IPS DF 6.9 (cell line): ENCODE results near the gene RNF114.

Experiments
- DNase-seq: peaks from one replicate; pipeline ENCODE4 v3.0.0-alpha.2; 2013; ENCODE audit warnings: low read depth, low spot score
- H3K27ac ChIP-seq: one replicate; pipeline ENCODE4 v1.5.1; 2013; ENCODE audit warnings: low read length, control low read depth
- H3K27me3 ChIP-seq: 2 replicates; pipeline ENCODE4 v1.6.1; 2013; ENCODE audit warnings: mild to moderate bottlenecking, low read length; ENCODE audit not compliant: control insufficient read depth, insufficient read depth
- H3K36me3 ChIP-seq: 2 replicates; pipeline ENCODE4 v1.6.1; 2013; ENCODE audit warnings: low read length; ENCODE audit not compliant: control insufficient read depth, insufficient read depth
- H3K4me1 ChIP-seq: 2 replicates; pipeline ENCODE4 v1.6.1; 2013; ENCODE audit warnings: low read length; ENCODE audit not compliant: control insufficient read depth, insufficient read depth
- H3K4me3 ChIP-seq: 2 replicates; pipeline ENCODE4 v1.5.1; 2013; ENCODE audit warnings: mild to moderate bottlenecking, low read length
- H3K9me3 ChIP-seq: 2 replicates; pipeline ENCODE4 v1.6.1; 2013; ENCODE audit warnings: low read length, inconsistent platforms; ENCODE audit not compliant: control insufficient read depth, insufficient read depth
- WGBS: extraction: QIAGEN DNeasy Blood & Tissue Kit; methylation state at CpG from one replicate; pipeline ENCODE4 v1.1.7; 2013; ENCODE audit warnings: mixed read lengths, missing lambda C conversion rate; ENCODE audit not compliant: insufficient read length, insufficient coverage; 5-methylcytosine and 5-hydroxymethylcytosine counted together

The RNF114 gene

GRCh38 chr20:49935746-49936152, 448 bp upstream of the RNF114 start:
- H3K27ac ChIP-seq, result no peak overlapping the region
- H3K9me3 ChIP-seq, result no peaks in the 10 kb centered on the region
- H3K4me3 ChIP-seq, result no peak overlapping the region; the same call in 1 of the 2 replicates
- no peaks in the 10 kb centered on the region for H3K4me1 ChIP-seq
- H3K27me3 ChIP-seq, result no peaks in the 10 kb centered on the region
- 0 out of 2 replicates have a peak, but pooled peaks cover 3% of the 10 kb centered on the region for H3K36me3 ChIP-seq
- DNase-seq, result no peak
- no CpG with 5 or more reads among the region's 21 CpGs for WGBS

DNA sequence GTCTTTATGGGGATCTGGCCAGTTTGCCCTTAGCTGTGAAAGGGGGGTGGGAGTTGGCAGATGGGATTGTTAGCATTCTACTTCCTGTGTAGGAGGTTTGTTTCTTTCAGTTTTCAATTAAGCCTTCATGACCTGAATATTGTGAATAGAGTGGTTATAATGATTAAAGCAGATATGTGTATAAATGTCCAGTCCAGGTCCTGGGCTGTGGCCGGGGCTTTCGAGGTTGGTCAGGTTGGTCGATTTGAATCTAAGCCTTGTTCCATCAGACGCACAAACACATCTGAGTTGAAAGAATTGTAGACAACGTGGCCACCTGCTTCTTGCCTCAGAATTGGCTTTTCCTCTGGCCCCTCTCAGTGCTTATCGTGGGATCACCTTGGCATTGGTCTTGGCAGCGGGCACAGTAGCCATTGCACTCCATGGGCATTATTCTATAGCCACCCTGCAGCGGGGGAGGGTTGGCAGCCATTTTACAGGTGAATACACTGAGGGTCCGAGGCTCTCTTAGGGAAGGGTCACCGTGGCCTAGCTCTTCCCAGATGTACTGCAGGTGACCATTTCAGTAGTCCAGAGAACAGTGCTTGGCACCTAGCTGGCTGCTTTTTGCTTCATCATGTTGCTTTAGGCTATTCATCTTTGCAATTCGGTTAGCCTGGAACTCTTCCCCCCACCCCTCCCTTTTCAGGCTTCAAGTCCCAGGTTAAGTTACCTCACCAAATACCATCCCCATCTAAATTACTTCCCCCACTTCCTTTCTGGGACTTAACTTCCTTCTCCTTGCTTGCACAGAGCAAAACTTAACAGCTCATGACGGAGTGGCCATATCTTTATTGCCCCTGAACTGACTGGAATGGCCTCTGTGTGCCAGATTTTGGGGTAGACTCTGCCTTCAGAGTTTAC, 1.1 kb downstream of the RNF114 start:
- no peaks in the 10 kb centered on the region for H3K27me3 ChIP-seq
- H3K27ac ChIP-seq, result no peak overlapping the region
- DNase-seq, result no peak
- no CpG with 5 or more reads among the region's 12 CpGs for WGBS
- H3K9me3 ChIP-seq, result no peaks in the 10 kb centered on the region
- H3K4me1 ChIP-seq, result no peaks in the 10 kb centered on the region
- peaks cover 7% of the 10 kb centered on the region; the same call in 1 of the 2 replicates for H3K36me3 ChIP-seq
- H3K4me3 ChIP-seq, result peak overlapping the region; percentile 90; the same call in 1 of the 2 replicates

DNA sequence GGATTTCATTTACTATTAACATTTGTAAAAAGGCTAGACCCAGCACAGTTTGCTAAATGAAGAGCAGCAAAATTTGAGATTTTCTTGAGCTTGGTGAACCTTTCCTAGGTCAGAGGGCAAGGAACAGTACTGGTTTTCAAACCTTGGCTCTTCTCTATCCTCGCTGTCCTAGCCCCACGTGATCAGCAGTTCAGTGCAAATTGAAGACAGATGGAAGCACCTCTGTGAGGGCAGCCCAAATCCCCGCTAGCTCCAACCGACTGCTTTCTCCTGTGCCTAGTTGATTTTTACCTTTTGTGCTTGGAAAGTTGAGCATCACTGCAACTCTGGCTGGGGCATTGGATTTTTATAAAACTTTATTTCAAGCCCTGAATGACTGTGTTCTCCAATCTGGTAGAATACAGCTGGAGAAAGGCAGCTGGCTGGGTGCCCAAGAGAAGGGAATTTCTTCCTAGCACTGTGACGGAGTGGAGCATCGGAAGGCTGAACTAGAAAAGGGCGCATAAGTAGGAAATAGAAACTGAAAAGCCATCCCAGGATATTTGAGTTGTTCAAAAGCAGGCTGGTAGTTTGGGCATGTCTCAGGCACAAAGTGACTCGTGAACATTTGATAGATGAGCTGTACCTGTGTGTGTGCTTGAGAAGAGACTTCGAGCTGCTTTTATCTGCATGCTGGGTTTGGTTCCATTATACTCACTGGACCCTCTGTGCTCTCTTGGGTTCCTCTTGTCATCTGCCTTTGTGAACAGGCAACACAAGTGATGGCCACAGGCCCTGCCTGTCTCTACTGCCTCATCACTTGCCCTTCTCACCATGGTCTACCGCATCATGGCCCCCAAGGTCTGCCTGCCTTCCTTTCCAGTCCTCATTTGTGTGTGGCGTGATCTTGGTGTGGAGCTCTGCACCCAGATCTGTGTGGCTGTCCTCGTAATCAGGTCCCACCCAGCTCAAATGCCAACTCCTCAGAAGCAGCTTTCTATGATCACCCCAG, 2.3 kb downstream of the RNF114 start:
- DNase-seq, result no peak
- H3K4me1 ChIP-seq, result no peaks in the 10 kb centered on the region
- no peaks in the 10 kb centered on the region for H3K9me3 ChIP-seq
- no CpG with 5 or more reads among the region's 12 CpGs for WGBS
- no peaks in the 10 kb centered on the region for H3K27me3 ChIP-seq
- H3K36me3 ChIP-seq, result peaks cover 7% of the 10 kb centered on the region; the same call in 1 of the 2 replicates
- no peak overlapping the region for H3K4me3 ChIP-seq
- no peak overlapping the region for H3K27ac ChIP-seq

DNA sequence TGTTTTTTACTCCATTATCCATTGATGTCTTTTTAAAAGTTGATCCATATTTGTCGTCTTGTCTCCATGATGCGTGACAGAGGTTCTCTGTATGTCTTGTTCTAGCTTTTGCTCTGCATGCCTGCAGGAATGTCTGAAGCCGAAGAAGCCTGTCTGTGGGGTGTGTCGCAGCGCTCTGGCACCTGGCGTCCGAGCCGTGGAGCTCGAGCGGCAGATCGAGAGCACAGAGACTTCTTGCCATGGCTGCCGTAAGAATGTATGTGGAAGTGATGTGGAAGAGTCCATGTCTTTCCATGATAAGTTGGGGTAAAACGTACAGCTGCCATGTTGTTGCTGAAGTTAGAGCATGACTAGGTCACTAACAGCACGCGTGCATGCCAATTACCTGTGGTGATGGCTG, 5.3 kb downstream of the RNF114 start:
- no peak overlapping the region for H3K27ac ChIP-seq
- H3K4me1 ChIP-seq, result no peaks in the 10 kb centered on the region
- no peaks in the 10 kb centered on the region for H3K27me3 ChIP-seq
- peaks cover 10% of the 10 kb centered on the region; the same call in 1 of the 2 replicates for H3K36me3 ChIP-seq
- no peaks in the 10 kb centered on the region for H3K9me3 ChIP-seq
- no peak overlapping the region for H3K4me3 ChIP-seq
- WGBS, result no CpG with 5 or more reads among the region's 15 CpGs
- DNase-seq, result no peak

DNA sequence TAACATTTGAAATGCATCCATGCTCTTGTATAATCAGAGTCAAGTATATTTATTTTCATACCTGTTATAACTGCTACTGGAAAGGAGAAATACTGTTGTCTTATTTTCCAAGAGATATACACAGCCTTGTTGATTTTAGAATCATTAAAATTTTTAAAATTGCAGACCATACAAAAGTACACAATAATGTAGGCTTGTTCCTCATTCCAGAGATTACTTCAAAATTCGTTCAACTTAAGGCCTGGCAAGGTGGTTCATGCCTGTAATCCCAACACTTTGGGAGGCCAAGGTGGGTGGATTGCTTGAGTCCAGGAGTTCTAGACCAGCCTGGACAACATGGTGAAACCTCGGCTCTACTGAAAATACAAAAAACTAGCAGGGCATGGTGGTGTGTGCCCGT, 6.1 kb downstream of the RNF114 start:
- Histone ChIP-seq H3K9me3 (no peaks in the 10 kb centered on the region), H3K36me3 (peaks cover 10% of the 10 kb centered on the region; the same call in 1 of the 2 replicates), H3K27ac (no peak overlapping the region), H3K27me3 (no peaks in the 10 kb centered on the region), H3K4me1 (no peaks in the 10 kb centered on the region), H3K4me3 (no peak overlapping the region)
- WGBS, result no CpG with 5 or more reads among the region's 3 CpGs
- DNase-seq, result no peak

- peaks cover 10% of the 10 kb centered on the region; the same call in 1 of the 2 replicates for H3K36me3 ChIP-seq
- H3K4me3 ChIP-seq, result no peak overlapping the region
- DNase-seq, result no peak
- H3K9me3 ChIP-seq, result no peaks in the 10 kb centered on the region
- no peak overlapping the region for H3K27ac ChIP-seq
- no peaks in the 10 kb centered on the region for H3K27me3 ChIP-seq
- WGBS, result no CpG with 5 or more reads among the region's 3 CpGs
- no peaks in the 10 kb centered on the region for H3K4me1 ChIP-seq
Observed at GRCh38 chr20:49942942-49943341, 6.7 kb downstream of the RNF114 start.

- Histone ChIP-seq H3K27me3 (no peaks in the 10 kb centered on the region), H3K9me3 (no peaks in the 10 kb centered on the region), H3K4me3 (no peak overlapping the region), H3K4me1 (no peaks in the 10 kb centered on the region), H3K27ac (no peak overlapping the region), H3K36me3 (peaks cover 14% of the 10 kb centered on the region)
- WGBS, result no CpG with 5 or more reads among the region's 3 CpGs
- DNase-seq, result no peak
Observed at GRCh38 chr20:49945306-49945700, 9.1 kb downstream of the RNF114 start.

DNA sequence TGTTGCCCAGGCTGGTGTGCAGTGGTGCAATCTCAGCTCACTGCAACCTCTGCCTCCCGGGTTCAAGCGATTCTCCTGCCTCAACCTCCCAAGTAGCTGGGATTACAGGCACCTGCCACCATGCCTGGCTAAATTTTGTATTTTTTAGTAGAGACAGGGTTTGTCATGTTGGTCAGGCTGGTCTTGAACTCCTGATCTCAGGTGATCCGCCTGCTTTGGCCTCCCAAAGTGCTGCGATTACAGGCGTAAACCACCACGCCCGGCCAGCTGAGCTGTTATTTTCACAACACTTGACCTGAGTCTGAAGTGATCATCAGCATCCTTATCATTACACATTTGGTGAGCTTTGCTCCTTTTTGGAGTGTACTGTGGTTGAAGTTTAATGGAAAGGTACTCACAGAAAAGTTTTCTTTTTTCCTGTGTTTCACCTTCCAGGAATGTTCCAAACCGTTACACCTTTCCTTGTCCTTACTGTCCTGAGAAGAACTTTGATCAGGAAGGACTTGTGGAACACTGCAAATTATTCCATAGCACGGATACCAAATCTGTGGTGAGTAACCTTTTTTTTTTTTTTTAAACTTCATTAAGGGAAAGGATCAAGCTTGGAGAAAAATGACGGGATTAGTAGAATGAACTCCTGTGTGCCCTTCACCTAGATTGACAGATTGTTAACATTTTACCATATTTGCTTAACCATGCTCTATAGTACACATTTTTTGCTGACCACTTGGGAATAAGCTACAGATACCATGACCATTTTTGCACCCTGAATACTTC, 9.7 kb downstream of the RNF114 start:
- no CpG with 5 or more reads among the region's 10 CpGs for WGBS
- H3K4me3 ChIP-seq, result no peak overlapping the region

GRCh38 chr20:49948178-49948577, 12.0 kb downstream of the RNF114 start:
- Histone ChIP-seq H3K36me3 (peaks cover 23% of the 10 kb centered on the region), H3K27ac (no peak overlapping the region), H3K27me3 (no peaks in the 10 kb centered on the region), H3K9me3 (no peaks in the 10 kb centered on the region), H3K4me1 (no peaks in the 10 kb centered on the region), H3K4me3 (no peak overlapping the region)
- no peak for DNase-seq
- no CpG with 5 or more reads among the region's 3 CpGs for WGBS

More for the DNA sequence above, 9.7 kb downstream of the RNF114 start:
- no peaks in the 10 kb centered on the region for H3K27me3 ChIP-seq
- no peak for DNase-seq
- no peaks in the 10 kb centered on the region for H3K4me1 ChIP-seq
- no peak overlapping the region for H3K27ac ChIP-seq
- H3K36me3 ChIP-seq, result peaks cover 17% of the 10 kb centered on the region
- H3K9me3 ChIP-seq, result no peaks in the 10 kb centered on the region
